Gastrocnemius medialis (tissue), 4 donors: Measurements from ENCODE around the gene HOXD8. TPM values are rescaled to one million over a fixed set of nuclear protein-coding genes. Genes with fewer than 3 reads are reported as not detected.

ENCODE experiments used
- ATAC-seq, 2 donors: fragments of 150-250 bp; one replicate each; pipeline ENCODE4 v1.9.1; 2016
- DNase-seq, 2 donors: peaks; one replicate each; pipeline ENCODE4 v3.0.0-alpha.2; 2019
- H3K27ac ChIP-seq, 4 donors: fragments of 200-600 bp; sonication (generic); 1 replicate in 1 of 4; 2 replicates in 3 of 4; pipeline ENCODE4 v1.5.1; 2016 to 2018; ENCODE audit warnings: mild to moderate bottlenecking in 2 of 4, moderate library complexity in 1 of 4
- H3K27me3 ChIP-seq, 3 donors: fragments of 200-600 bp; sonication (generic) in 2 of 3; 1 replicate in 1 of 3; 2 replicates in 2 of 3; pipeline versions ENCODE4 v1.5.1 to v1.6.0; 2016 to 2019; ENCODE audit warnings: mild to moderate bottlenecking in 1 of 3, moderate library complexity in 1 of 3
- H3K36me3 ChIP-seq, 2 donors: fragments of 200-600 bp; sonication (generic) in 1 of 2; one replicate each; pipeline ENCODE4 v1.5.1; 2017 to 2018
- H3K4me1 ChIP-seq, 2 donors: fragments of 200-600 bp; sonication (generic) in 1 of 2; one replicate each; pipeline ENCODE4 v1.5.1; 2016 to 2017; ENCODE audit warnings: mild to moderate bottlenecking in 2 of 2
- H3K4me3 ChIP-seq, 4 donors: fragments of 200-600 bp; sonication (generic) in 3 of 4; 1 replicate in 1 of 4; 2 replicates in 3 of 4; pipeline ENCODE4 v1.5.1; 2016 to 2019; ENCODE audit warnings: mild to moderate bottlenecking in 2 of 4
- H3K9me3 ChIP-seq, 3 donors: fragments of 200-600 bp; sonication (generic) in 2 of 3; 1 replicate in 1 of 3; 2 replicates in 2 of 3; pipeline ENCODE4 v1.5.1; 2016 to 2019
- CTCF ChIP-seq, 5 experiments: fragments of 450-650 bp in 3 of 5; fragments of 200-600 bp in 2 of 5; sonication (generic) in 2 of 5; IDR thresholded peaks in 4 of 5; conservative IDR thresholded peaks in 1 of 5; 1 replicate in 4 of 5; 2 replicates in 1 of 5; pipeline ENCODE4 v1.5.1; 2016 to 2019; ENCODE audit warnings: antibody characterized with exemption in 5 of 5, mild to moderate bottlenecking in 3 of 5, moderate library complexity in 3 of 5
- POLR2A ChIP-seq, 2 donors: fragments of 450-650 bp; IDR thresholded peaks; one replicate each; pipeline ENCODE4 v1.6.1; 2017; ENCODE audit warnings: antibody characterized with exemption in 2 of 2, mild to moderate bottlenecking in 2 of 2, moderate library complexity in 2 of 2
- in situ Hi-C, 4 donors: fragments of 200-750 bp; cut with MboI; loops; one replicate each; pipeline versions ENCODE4 v1.15.0 to v1.8.0; 2017; ENCODE audit warnings: low sequenced_read_pairs in 4 of 4
- intact Hi-C: fragments of 100-400 bp; cut with DNase I; formaldehyde crosslinking; loops from one replicate; pipeline ENCODE4 v1.15.1; 2023; ENCODE audit warnings: low total_unique reads
- total RNA-seq, 4 donors: library from RNA; depleted of rRNA; stranded (reverse); fragments of >200 nt; gene quantifications; one replicate each; pipeline versions ENCODE4 v1.1.0 to v1.2.3, GENCODE V29; 2016

The HOXD8 gene
- total RNA-seq, 4 donors from 2014 or later, result 4.0 to 12.0 (median 7.2) TPM

GRCh38 chr2:176170602-176171305, 41.2 kb downstream of the HOXD8 start:
- Histone ChIP-seq H3K4me3 (no peak overlapping the region), H3K27me3 (peaks cover 17 to 36% (median 32%) of the 10 kb centered on the region in 3 donors), H3K4me1 (no peaks in the 10 kb centered on the region), H3K36me3 (no peaks in the 10 kb centered on the region), H3K9me3 (no peaks in the 10 kb centered on the region), H3K27ac (no peak overlapping the region)
- intact Hi-C loops (no loop called here), in situ Hi-C loops (no loop called here)
- no peak for DNase-seq
- TF ChIP-seq CTCF (IDR thresholded peaks at IDR 0.05 in 4 of 5, conservative IDR thresholded peaks at IDR 0.05 in 1 of 5) (no peak), POLR2A (IDR thresholded peaks at IDR 0.05) (no peak)
- ATAC-seq, result no peak

- no peak for ATAC-seq
- Histone ChIP-seq H3K4me3 (no peak overlapping the region), H3K9me3 (no peaks in the 10 kb centered on the region), H3K36me3 (no peaks in the 10 kb centered on the region), H3K4me1 (no peaks in the 10 kb centered on the region), H3K27ac (no peak overlapping the region), H3K27me3 (peaks cover 17 to 36% (median 33%) of the 10 kb centered on the region in 3 donors)
- DNase-seq, result no peak
- in situ Hi-C loops (no loop called here), intact Hi-C loops (no loop called here)
- TF ChIP-seq POLR2A (IDR thresholded peaks at IDR 0.05) (no peak), CTCF (IDR thresholded peaks at IDR 0.05 in 4 of 5, conservative IDR thresholded peaks at IDR 0.05 in 1 of 5) (no peak)
Observed at GRCh38 chr2:176171351-176172006, 42.0 kb downstream of the HOXD8 start.

- intact Hi-C loops, result no loop called here
- Histone ChIP-seq H3K4me3 (no peak overlapping the region), H3K36me3 (no peaks in the 10 kb centered on the region), H3K27ac (no peak overlapping the region), H3K9me3 (no peaks in the 10 kb centered on the region), H3K27me3 (peaks cover 19 to 39% (median 37%) of the 10 kb centered on the region in 3 donors), H3K4me1 (no peaks in the 10 kb centered on the region)
- TF ChIP-seq CTCF (IDR thresholded peaks at IDR 0.05 in 4 of 5, conservative IDR thresholded peaks at IDR 0.05 in 1 of 5), result no peak
- in situ Hi-C loops, result no loop called here
- DNase-seq (no peak), ATAC-seq (no peak)
Observed at GRCh38 chr2:176172007-176172894, 42.7 kb downstream of the HOXD8 start.

GRCh38 chr2:176172895-176173566, 43.5 kb downstream of the HOXD8 start:
- intact Hi-C loops, result no loop called here
- in situ Hi-C loops, result no loop called here
- ATAC-seq (no peak), DNase-seq (no peak)
- H3K4me3 ChIP-seq, result no peak overlapping the region
- peaks cover 0 to under 1% of the 10 kb centered on the region in 2 donors for H3K4me1 ChIP-seq
- TF ChIP-seq CTCF (IDR thresholded peaks at IDR 0.05 in 4 of 5, conservative IDR thresholded peaks at IDR 0.05 in 1 of 5), result no peak
- TF ChIP-seq POLR2A (IDR thresholded peaks at IDR 0.05), result no peak
- no peak overlapping the region for H3K27ac ChIP-seq
- no peaks in the 10 kb centered on the region for H3K9me3 ChIP-seq
- H3K27me3 ChIP-seq, result peaks cover 27 to 45% (median 43%) of the 10 kb centered on the region in 3 donors
- H3K36me3 ChIP-seq, result no peaks in the 10 kb centered on the region
